HepG2 (cell line): ENCODE data around the gene TAF6. TPM values are rescaled to one million over a fixed set of nuclear protein-coding genes. Genes with fewer than 3 reads are reported as not detected.
A peak's percentile ranks its signal among the peaks of the same experiment; 100 is the strongest.

Experiments used
- ATAC-seq: fragments of 200-7000 bp; cut with Tn5 transposase; 3 replicates; pipeline ENCODE4 v1.9.1; 2020; ENCODE audit warnings: mild to moderate bottlenecking, moderate library complexity
- BruUV-seq: library from RNA; stranded (reverse); fragments of 400-500 nt; replicated peaks from 2 replicates; lab custom pipeline; 2021; lab: Mats Ljungman, UMichigan
- CTCF ChIA-PET: fragments of 300-600 bp; formaldehyde crosslinking; extraction: SDS; loops from one replicate; lab custom pipeline; 2021; ENCODE audit warnings: low total read pairs, inconsistent platforms, low intra/inter-chr PET ratio; lab: Yijun Ruan, JAX
- POLR2A ChIA-PET: fragments of 350-600 bp; sonication (Branson Sonifier 250); formaldehyde crosslinking; loops from one replicate; lab custom pipeline; 2020; ENCODE audit warnings: antibody characterized with exemption, inconsistent platforms; lab: Yijun Ruan, JAX
- DNase-seq: peaks from one replicate; pipeline ENCODE4 v3.0.0-alpha.2; 2015; ENCODE audit warnings: low spot score
- FAIRE-seq: peaks from 3 replicates; lab custom pipeline; 2011; peaks lifted over from hg19 to GRCh38; lab: Jason Lieb, UNC
- H2AFZ ChIP-seq: one replicate; pipeline ENCODE4 v1.6.1; 2011; ENCODE audit warnings: low read length, inconsistent platforms
- H3K27ac ChIP-seq: fragments of 300-600 bp; 3 replicates; pipeline ENCODE4 v1.8.0; 2011; ENCODE audit warnings: mixed run types, mild to moderate bottlenecking, mixed read lengths, low read length, inconsistent platforms; ENCODE audit not compliant: insufficient read depth; ENCODE audit errors: extremely low read length
- H3K27me3 ChIP-seq, 2 experiments: fragments of 200-600 bp in 1 of 2; 2 replicates in 1 of 2; 3 replicates in 1 of 2; pipeline versions ENCODE4 v1.6.0 to v1.8.0; 2011; ENCODE audit warnings: low read length in 2 of 2, mild to moderate bottlenecking in 2 of 2, moderate library complexity in 2 of 2, inconsistent platforms in 1 of 2; ENCODE audit not compliant: insufficient read depth in 2 of 2, control insufficient read depth in 1 of 2
- H3K36me3 ChIP-seq, 2 experiments: fragments of 200-600 bp in 1 of 2; replicated peaks in 1 of 2; 2 replicates in 1 of 2; 3 replicates in 1 of 2; pipeline versions ENCODE4 v1.5.1 to v1.8.0; 2011; ENCODE audit warnings: low read length in 2 of 2, inconsistent platforms in 1 of 2; ENCODE audit not compliant: insufficient read depth in 2 of 2, control insufficient read depth in 1 of 2
- H3K4me1 ChIP-seq: 2 replicates; pipeline ENCODE4 v1.5.1; 2012; ENCODE audit warnings: low read length, inconsistent platforms; ENCODE audit not compliant: insufficient read depth
- H3K4me2 ChIP-seq: 2 replicates; pipeline ENCODE4 v1.6.0; 2011; ENCODE audit warnings: low read depth, low read length, inconsistent platforms
- H3K4me3 ChIP-seq, 3 experiments: fragments of 200-600 bp in 1 of 3; sonication (generic), shearing (Covaris generic) in 1 of 3; replicated peaks in 1 of 3; 2 replicates each; pipeline ENCODE4 v1.5.1; 2011 to 2016; ENCODE audit warnings: low read length in 3 of 3, inconsistent platforms in 2 of 3, low read depth in 2 of 3, mild to moderate bottlenecking in 2 of 3, control low read depth in 1 of 3, mixed read lengths in 1 of 3; ENCODE audit not compliant: insufficient read depth in 1 of 3
- H3K79me2 ChIP-seq: one replicate; pipeline ENCODE4 v1.6.1; 2011; ENCODE audit warnings: low read length, inconsistent platforms; ENCODE audit not compliant: insufficient read depth
- H3K9ac ChIP-seq: 2 replicates; pipeline ENCODE4 v1.6.0; 2011; ENCODE audit warnings: mild to moderate bottlenecking, low read depth, low read length, inconsistent platforms; ENCODE audit not compliant: insufficient read depth
- H3K9me3 ChIP-seq: 2 replicates; pipeline ENCODE4 v1.5.1; 2012; ENCODE audit warnings: mild to moderate bottlenecking, low read length
- H4K20me1 ChIP-seq: 2 replicates; pipeline ENCODE4 v1.6.0; 2011; ENCODE audit warnings: inconsistent platforms, mild to moderate bottlenecking, low read length, moderate library complexity; ENCODE audit not compliant: insufficient read depth
- AGO2 ChIP-seq: fragments of 200-400 bp; formaldehyde crosslinking; optimal IDR thresholded peaks from 2 replicates; pipeline ENCODE3; 2017; ENCODE audit warnings: mild to moderate bottlenecking, low read depth, low read length, moderate library complexity
- GPN1 ChIP-seq: sonication (generic); formaldehyde crosslinking; IDR thresholded peaks from 2 replicates; pipeline ENCODE4 v1.5.1; 2020; ENCODE audit warnings: missing genetic modification reagents, borderline replicate concordance
- KDM5A ChIP-seq: fragments of 200-600 bp; sonication (generic); IDR thresholded peaks from 2 replicates; pipeline ENCODE4 v1.7.0; 2018; ENCODE audit warnings: antibody characterized with exemption, mild to moderate bottlenecking, low read length, borderline replicate concordance
- MBD4 ChIP-seq: IDR thresholded peaks from 2 replicates; pipeline ENCODE4 v1.6.1; 2012; ENCODE audit warnings: low read length, inconsistent platforms, borderline replicate concordance
- POLR2A ChIP-seq, 2 experiments: IDR thresholded peaks; 2 replicates each; pipeline ENCODE4 v1.6.1; 2011; ENCODE audit warnings: low read depth in 2 of 2, low read length in 2 of 2, mild to moderate bottlenecking in 1 of 2, moderate library complexity in 1 of 2; ENCODE audit not compliant: insufficient read depth in 1 of 2
- POLR2AphosphoS5 ChIP-seq: IDR thresholded peaks from 2 replicates; pipeline ENCODE4 v1.6.1; 2012; ENCODE audit warnings: low read depth, low read length
- POLR2G ChIP-seq: fragments of 200-400 bp; formaldehyde crosslinking; IDR thresholded peaks from 2 replicates; pipeline ENCODE4 v1.6.1; 2018; ENCODE audit warnings: mild to moderate bottlenecking, low read depth, low read length, moderate library complexity
- PRPF4 ChIP-seq: fragments of 200-400 bp; formaldehyde crosslinking; IDR thresholded peaks from 2 replicates; pipeline ENCODE4 v1.6.1; 2016; ENCODE audit warnings: low read length, low read depth; ENCODE audit not compliant: poor library complexity, severe bottlenecking
- RBM22 ChIP-seq: fragments of 200-400 bp; formaldehyde crosslinking; optimal IDR thresholded peaks from 2 replicates; pipeline ENCODE3; 2017; ENCODE audit warnings: mild to moderate bottlenecking, low read length, moderate library complexity
- SOX13 ChIP-seq, 3 experiments: fragments of 450-650 bp in 1 of 3; sonication (generic) in 1 of 3; formaldehyde crosslinking in 1 of 3; IDR thresholded peaks in 2 of 3; conservative IDR thresholded peaks in 1 of 3; 2 replicates each; pipeline versions ENCODE4 v1.5.0 to v1.6.1; 2016 to 2020; ENCODE audit warnings: antibody characterized with exemption in 1 of 3, mild to moderate bottlenecking in 1 of 3, missing compliant biosample characterization in 1 of 3, missing genetic modification reagents in 1 of 3, moderate library complexity in 1 of 3
- SSRP1 ChIP-seq: IDR thresholded peaks from 2 replicates; pipeline ENCODE4 v1.6.1; 2016; ENCODE audit warnings: control low read depth
- TGIF2 ChIP-seq: IDR thresholded peaks from 2 replicates; pipeline ENCODE4 v1.6.1; 2016; ENCODE audit warnings: control low read depth, missing compliant biosample characterization
- ZC3H13 ChIP-seq: sonication (generic); formaldehyde crosslinking; IDR thresholded peaks from 2 replicates; pipeline ENCODE4 v1.8.1; 2023; ENCODE audit warnings: mild to moderate bottlenecking, missing genetic modification reagents, moderate library complexity
- ZNF143 ChIP-seq: sonication (generic); formaldehyde crosslinking; IDR thresholded peaks from 2 replicates; pipeline ENCODE4 v1.4.0; 2020; ENCODE audit warnings: missing genetic modification reagents
- whole genome bisulfite sequencing: methylation state at CpG from one replicate; pipeline ENCODE4 v1.1.6; 2017; ENCODE audit warnings: low lambda C conversion rate; 5-methylcytosine and 5-hydroxymethylcytosine counted together
- in situ Hi-C: cut with HindIII; loops from 2 replicates; pipeline ENCODE4 v1.10.0; 2017; ENCODE audit warnings: low pct_unique_long_range_greater_than_20kb; ENCODE audit not compliant: extremely low pct_ligation_motif_present
- intact Hi-C: fragments of 100-400 bp; cut with micrococcal nuclease; formaldehyde crosslinking; loops from one replicate; pipeline ENCODE4 v1.10.0; 2022; ENCODE audit not compliant: unreplicated experiment
- polyA plus RNA-seq, 8 experiments: library from polyadenylated mRNA; depleted of rRNA in 3 of 8; stranded (reverse) in 7 of 8; unstranded in 1 of 8; fragments of >200 nt; fragmentation: Illumina TruSeq in 4 of 8; extraction: Trizol in 4 of 8; gene quantifications; 2 replicates each; pipeline versions ENCODE4 v1.2.1 to v1.2.3, GENCODE V29; 2011 to 2016; ENCODE audit warnings: low read depth in 4 of 8, missing spikeins in 1 of 8, mixed read lengths in 1 of 8; ENCODE audit not compliant: insufficient read depth in 1 of 8
- total RNA-seq, 5 experiments: library from RNA; depleted of rRNA; stranded (reverse); fragments of >200 nt; fragmentation: Illumina TruSeq; extraction: Trizol; gene quantifications; 2 replicates each; pipeline ENCODE4 v1.2.3, GENCODE V29; 2016; ENCODE audit warnings: low read depth in 1 of 5

TAF6 gene
- total and polyA plus RNA-seq, 2 of the 13 experiments (the other 11 are each of a cell fraction or from before 2014, with no cell fraction given) = 12.9 to 18.8 TPM

- H3K4me1 ChIP-seq = peaks cover 35% of the 10 kb centered on the region
- ATAC-seq (peak; percentile 2; the same call in 1 of the 3 replicates), DNase-seq (no peak), FAIRE-seq (no peak)
- H3K4me3 ChIP-seq = no peak overlapping the region
- H4K20me1 ChIP-seq = no peaks in the 10 kb centered on the region
- 87% methylated on average over 8 of the region's 8 CpGs for WGBS
- H3K9ac ChIP-seq = no peak overlapping the region
- H3K27me3 ChIP-seq = no peaks in the 10 kb centered on the region; a peak in 1 of 5 replicates
- H3K27ac ChIP-seq = peak overlapping the region; percentile 26
- CTCF ChIA-PET = no interaction called here
- intact Hi-C loops = no loop called here
- TSS peak; percentile 30 for BruUV-seq
- peaks cover 10% of the 10 kb centered on the region for H3K79me2 ChIP-seq
- POLR2A ChIA-PET = interaction anchor here (4.3 kb wide), 1 partner anchor 8 kb away, joined by 33 read pairs; the partner anchor contains the start of genes AP4M1 and MCM7
- in situ Hi-C loops = no loop called here
- no peak overlapping the region for H2AFZ ChIP-seq
- H3K4me2 ChIP-seq = no peak overlapping the region
- peak; percentile 1 for TF ChIP-seq PRPF4
- peak; percentile 36 for TF ChIP-seq POLR2AphosphoS5
- TF ChIP-seq SOX13 (IDR thresholded peaks at IDR 0.05) = no peak
- TF ChIP-seq SOX13 (CRISPR knock-in tag; conservative IDR thresholded peaks at IDR 0.05 in 1 of 2, IDR thresholded peaks at IDR 0.05 in 1 of 2) = peak in 1 of 2 experiments; percentile 15; a peak in 1 of 4 replicates
- no peak for TF ChIP-seq ZC3H13
- peaks cover 47 to 75% of the 10 kb centered on the region in 2 experiments for H3K36me3 ChIP-seq
- no peaks in the 10 kb centered on the region for H3K9me3 ChIP-seq
Observed at GRCh38 chr7:100093054-100093453, 26.1 kb downstream of the TAF6 start.

GRCh38 chr7:100091411-100092181, 27.6 kb downstream of the TAF6 start:
- Histone ChIP-seq H3K36me3 (peaks cover 40 to 63% of the 10 kb centered on the region in 2 experiments), H2AFZ (no peak overlapping the region), H3K9me3 (no peaks in the 10 kb centered on the region), H3K4me3 (no peak overlapping the region), H3K79me2 (peaks cover 10% of the 10 kb centered on the region), H4K20me1 (no peaks in the 10 kb centered on the region), H3K4me2 (no peak overlapping the region), H3K9ac (no peak overlapping the region), H3K27ac (no peak overlapping the region), H3K4me1 (peaks cover 38% of the 10 kb centered on the region), H3K27me3 (no peaks in the 10 kb centered on the region; a peak in 1 of 5 replicates)
- intact Hi-C loops = no loop called here
- FAIRE-seq (no peak), DNase-seq (no peak), ATAC-seq (peak; percentile 38)
- CTCF ChIA-PET = no interaction called here
- no TSS peak for BruUV-seq
- 97% methylated on average over 19 of the region's 19 CpGs for WGBS
- in situ Hi-C loops = no loop called here
- POLR2A ChIA-PET = interaction anchor here (4.3 kb wide), 1 partner anchor 10 kb away, joined by 33 read pairs; the partner anchor contains the start of genes AP4M1 and MCM7
- TF ChIP-seq POLR2G (peak; percentile 73), RBM22 (peak; percentile 73), SSRP1 (CRISPR knock-in tag) (0 out of 2 replicates have a peak, but pooled peaks have one; percentile 45), ZNF143 (no peak), GPN1 (no peak), KDM5A (no peak), AGO2 (peak; percentile 92), MBD4 (0 out of 2 replicates have a peak, but pooled peaks have one; percentile 25), TGIF2 (CRISPR knock-in tag) (no peak), POLR2A (IDR thresholded peaks at IDR 0.05; ENCODE audit: insufficient read depth in 1 of 2, low read depth in 2 of 2, low read length in 2 of 2) (peak; percentile 13 to 45; a peak in 3 of 4 replicates)
